Measurements from ENCODE around the gene ART1. TPM values are rescaled to one million over a fixed set of nuclear protein-coding genes. Genes with fewer than 3 reads are reported as not detected.

Gene ART1
- total RNA-seq, 1 donor from 2014 or later: not detected

- no peak for TF ChIP-seq EZH2 (IDR thresholded peaks at IDR 0.05; ENCODE audit: insufficient read depth, low read length)
- no peak for TF ChIP-seq CTCF (IDR thresholded peaks at IDR 0.05; ENCODE audit: insufficient read depth, low read depth, low read length)
- Histone ChIP-seq H3K9ac (ENCODE audit: low read length) (no peak overlapping the region), H2AFZ (ENCODE audit: low read depth, low read length) (no peak overlapping the region), H3K9me3 (ENCODE audit: insufficient read depth, low read depth, low read length) (no peaks in the 10 kb centered on the region), H4K20me1 (ENCODE audit: insufficient read depth, low read length) (no peaks in the 10 kb centered on the region), H3K4me2 (ENCODE audit: low read length) (no peak overlapping the region), H3K4me1 (ENCODE audit: insufficient read depth, low read length) (no peaks in the 10 kb centered on the region), H3K27ac (ENCODE audit: low read depth, low read length) (no peak overlapping the region), H3K4me3 (ENCODE audit: insufficient read depth, low read depth, low read length) (no peak overlapping the region), H3K79me2 (ENCODE audit: insufficient read depth, low read length) (no peaks in the 10 kb centered on the region), H3K27me3 (ENCODE audit: insufficient read depth, low read length) (no peaks in the 10 kb centered on the region), H3K36me3 (ENCODE audit: insufficient read depth, low read length) (peaks cover 5% of the 10 kb centered on the region)
- Mint-ChIP-seq H3K36me3 (ENCODE audit: low read depth, unreplicated experiment) (peaks cover 42% of the 10 kb centered on the region), H3K4me3 (ENCODE audit: unreplicated experiment) (no peak overlapping the region), H3K27ac (ENCODE audit: unreplicated experiment) (no peak overlapping the region), H3K4me1 (ENCODE audit: low read depth, unreplicated experiment) (no peaks in the 10 kb centered on the region), H3K9me3 (ENCODE audit: unreplicated experiment) (peaks cover 6% of the 10 kb centered on the region), H3K27me3 (ENCODE audit: low read depth, unreplicated experiment) (no peaks in the 10 kb centered on the region)
- no peak for FAIRE-seq
- DNase-seq (ENCODE audit: low read depth): no peak
Measured at GRCh38 chr11:3666023-3666530, 21.1 kb downstream of the ART1 start.

- H3K4me3 Mint-ChIP-seq (ENCODE audit: unreplicated experiment): no peak overlapping the region
- peaks cover 10% of the 10 kb centered on the region for H3K36me3 ChIP-seq (ENCODE audit: insufficient read depth, low read length)
- no peak overlapping the region for H2AFZ ChIP-seq (ENCODE audit: low read depth, low read length)
- H3K27me3 ChIP-seq (ENCODE audit: insufficient read depth, low read length): no peaks in the 10 kb centered on the region
- no peak for FAIRE-seq
- no peaks in the 10 kb centered on the region for H3K4me1 Mint-ChIP-seq (ENCODE audit: low read depth, unreplicated experiment)
- H3K27ac ChIP-seq (ENCODE audit: low read depth, low read length): no peak overlapping the region
- no peaks in the 10 kb centered on the region for H3K9me3 ChIP-seq (ENCODE audit: insufficient read depth, low read depth, low read length)
- DNase-seq (ENCODE audit: low read depth): no peak
- H3K4me3 ChIP-seq (ENCODE audit: insufficient read depth, low read depth, low read length): no peak overlapping the region
- no peaks in the 10 kb centered on the region for H3K4me1 ChIP-seq (ENCODE audit: insufficient read depth, low read length)
- TF ChIP-seq CTCF (IDR thresholded peaks at IDR 0.05; ENCODE audit: insufficient read depth, low read depth, low read length) (no peak), EZH2 (IDR thresholded peaks at IDR 0.05; ENCODE audit: insufficient read depth, low read length) (no peak)
- peaks cover 2% of the 10 kb centered on the region for H4K20me1 ChIP-seq (ENCODE audit: insufficient read depth, low read length)
- H3K36me3 Mint-ChIP-seq (ENCODE audit: low read depth, unreplicated experiment): peaks cover 49% of the 10 kb centered on the region
- peaks cover 6% of the 10 kb centered on the region for H3K9me3 Mint-ChIP-seq (ENCODE audit: unreplicated experiment)
- no peaks in the 10 kb centered on the region for H3K27me3 Mint-ChIP-seq (ENCODE audit: low read depth, unreplicated experiment)
- H3K4me2 ChIP-seq (ENCODE audit: low read length): no peak overlapping the region
- H3K79me2 ChIP-seq (ENCODE audit: insufficient read depth, low read length): no peaks in the 10 kb centered on the region
- no peak overlapping the region for H3K27ac Mint-ChIP-seq (ENCODE audit: unreplicated experiment)
- no peak overlapping the region for H3K9ac ChIP-seq (ENCODE audit: low read length)
Measured at GRCh38 chr11:3667149-3668035, 22.5 kb downstream of the ART1 start.

GRCh38 chr11:3669128-3669527 lies 24.2 kb downstream of the ART1 start:
- FAIRE-seq (no peak), DNase-seq (ENCODE audit: low read depth) (no peak)
- Histone ChIP-seq H3K27ac (ENCODE audit: low read depth, low read length) (no peak overlapping the region), H3K9me3 (ENCODE audit: insufficient read depth, low read depth, low read length) (no peaks in the 10 kb centered on the region), H2AFZ (ENCODE audit: low read depth, low read length) (no peak overlapping the region), H3K4me2 (ENCODE audit: low read length) (no peak overlapping the region), H3K27me3 (ENCODE audit: insufficient read depth, low read length) (no peaks in the 10 kb centered on the region), H3K36me3 (ENCODE audit: insufficient read depth, low read length) (peaks cover 21% of the 10 kb centered on the region), H3K9ac (ENCODE audit: low read length) (no peak overlapping the region), H3K79me2 (ENCODE audit: insufficient read depth, low read length) (no peaks in the 10 kb centered on the region), H3K4me3 (ENCODE audit: insufficient read depth, low read depth, low read length) (no peak overlapping the region), H3K4me1 (ENCODE audit: insufficient read depth, low read length) (peaks cover 3% of the 10 kb centered on the region), H4K20me1 (ENCODE audit: insufficient read depth, low read length) (peaks cover 12% of the 10 kb centered on the region)
- H3K9me3 Mint-ChIP-seq (ENCODE audit: unreplicated experiment): peaks cover 4% of the 10 kb centered on the region
- H3K36me3 Mint-ChIP-seq (ENCODE audit: low read depth, unreplicated experiment): peaks cover 54% of the 10 kb centered on the region
- no peak for TF ChIP-seq EZH2 (IDR thresholded peaks at IDR 0.05; ENCODE audit: insufficient read depth, low read length)
- no peak for TF ChIP-seq CTCF (IDR thresholded peaks at IDR 0.05; ENCODE audit: insufficient read depth, low read depth, low read length)
- no peak overlapping the region for H3K4me3 Mint-ChIP-seq (ENCODE audit: unreplicated experiment)
- H3K27me3 Mint-ChIP-seq (ENCODE audit: low read depth, unreplicated experiment): no peaks in the 10 kb centered on the region
- peaks cover 3% of the 10 kb centered on the region for H3K4me1 Mint-ChIP-seq (ENCODE audit: low read depth, unreplicated experiment)
- peak overlapping the region; percentile 69 for H3K27ac Mint-ChIP-seq (ENCODE audit: unreplicated experiment)
